ENCODE data around the gene GPX8.

GRCh38 chr5:55113327-55113726 lies 46.6 kb upstream of the GPX8 start:
- TF ChIP-seq CTCF (IDR thresholded peaks at IDR 0.05): no peak
- no peak for TF ChIP-seq POLR2A (IDR thresholded peaks at IDR 0.05)
- TF ChIP-seq EP300 (IDR thresholded peaks at IDR 0.05): no peak
